ENCODE measurements around the gene KRTAP3-3. TPM values are rescaled to one million over a fixed set of nuclear protein-coding genes. Genes with fewer than 3 reads are reported as not detected.
"Not testable (repeated sequence)": the region's sequence is repeated elsewhere in the genome, so short reads cannot be mapped to it uniquely, and the experiment has no call there.

Gene KRTAP3-3
- total RNA-seq, 3 donors from 2014 or later: not detected

DNA sequence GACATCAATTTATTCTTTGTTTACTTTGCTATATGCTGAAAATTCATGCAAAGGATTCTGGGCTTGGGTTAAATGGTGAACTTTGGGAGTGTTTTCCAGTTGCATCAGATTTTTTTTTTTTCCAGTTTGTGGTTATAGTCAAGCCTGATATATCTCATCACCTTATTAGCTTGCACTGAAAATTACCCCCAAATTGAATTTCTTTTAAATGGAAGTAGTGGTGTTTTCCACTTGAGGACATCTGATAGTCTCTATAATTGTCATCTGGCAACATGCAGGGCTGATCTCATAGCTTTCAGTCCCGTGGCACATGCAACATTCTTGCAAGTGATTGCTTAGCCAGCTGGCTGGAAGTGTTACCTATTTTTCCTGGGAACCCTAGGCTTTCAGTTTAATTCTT is 19.6 kb upstream of the KRTAP3-3 start:
- H3K36me3 Mint-ChIP-seq (ENCODE audit: insufficient read depth): no peaks in the 10 kb centered on the region
- no peaks in the 10 kb centered on the region for H3K4me1 Mint-ChIP-seq (ENCODE audit: low read depth)
- H3K27me3 Mint-ChIP-seq (ENCODE audit: low read depth): peaks cover 4% of the 10 kb centered on the region
- no peak for ATAC-seq
- DNase-seq: no peak
- no peaks in the 10 kb centered on the region for H3K9me3 Mint-ChIP-seq
- no peak overlapping the region for H3K4me3 Mint-ChIP-seq

DNA sequence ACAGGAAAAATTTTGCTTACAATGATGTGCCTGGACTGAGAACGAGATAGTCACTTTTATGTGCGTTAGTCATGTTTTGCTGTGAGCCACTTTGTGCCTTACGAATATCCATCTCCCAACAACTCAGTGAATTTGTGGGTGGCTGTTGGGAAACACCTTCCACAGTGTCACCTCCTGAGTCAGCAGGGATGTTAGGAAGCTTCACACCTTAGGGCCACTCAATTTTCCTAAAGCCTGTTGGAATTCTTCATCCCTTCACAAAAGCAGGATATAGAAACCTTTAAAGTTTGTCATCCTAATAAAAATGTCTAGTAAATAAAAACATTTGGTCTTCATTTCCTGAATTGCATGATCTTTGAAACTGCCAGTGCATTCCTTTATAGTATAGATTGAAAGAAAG is 19.2 kb upstream of the KRTAP3-3 start:
- DNase-seq: no peak
- H3K4me1 Mint-ChIP-seq (ENCODE audit: low read depth): no peaks in the 10 kb centered on the region
- ATAC-seq: no peak
- peaks cover 4% of the 10 kb centered on the region for H3K27me3 Mint-ChIP-seq (ENCODE audit: low read depth)
- no peak overlapping the region for H3K4me3 Mint-ChIP-seq
- H3K9me3 Mint-ChIP-seq: no peaks in the 10 kb centered on the region
- H3K36me3 Mint-ChIP-seq (ENCODE audit: insufficient read depth): no peaks in the 10 kb centered on the region

DNA sequence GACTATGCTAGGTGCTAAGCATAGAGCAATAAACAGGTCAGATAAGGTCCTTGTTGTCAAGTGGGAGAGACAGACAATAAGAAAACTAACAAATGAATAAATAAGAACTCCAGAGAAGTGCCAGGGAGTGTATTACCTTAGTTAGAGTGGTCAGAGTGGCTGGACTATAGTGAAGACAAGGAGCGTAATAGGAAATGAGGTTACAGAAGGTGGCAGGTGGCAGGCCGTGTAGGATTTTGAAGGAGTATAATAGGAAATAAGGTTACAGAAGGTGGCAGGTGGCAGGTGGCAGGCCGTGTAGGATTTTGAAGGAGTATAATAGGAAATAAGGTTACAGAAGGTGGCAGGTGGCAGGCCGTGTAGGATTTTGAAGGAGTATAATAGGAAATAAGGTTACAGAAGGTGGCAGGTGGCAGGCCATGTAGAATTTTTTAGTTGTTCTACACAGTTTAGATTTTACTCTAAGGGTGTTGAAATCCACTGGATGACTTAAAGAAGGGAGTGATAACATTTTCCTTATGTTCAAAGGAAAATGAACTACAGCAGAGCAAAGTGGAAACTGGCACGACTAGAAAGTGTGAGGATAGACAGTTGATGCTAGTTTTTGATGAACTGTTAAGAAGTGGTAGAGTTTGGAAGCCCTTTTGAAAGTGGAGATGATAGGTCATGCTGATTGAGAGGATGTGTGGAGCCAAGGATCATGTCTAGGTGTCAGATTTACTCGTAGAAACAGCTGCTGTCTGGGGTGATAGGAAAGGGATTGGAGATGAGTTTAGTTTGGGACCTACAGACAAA is 18.6 kb upstream of the KRTAP3-3 start:
- Mint-ChIP-seq H3K4me3 (no peak overlapping the region), H3K4me1 (ENCODE audit: low read depth) (no peaks in the 10 kb centered on the region), H3K9me3 (no peaks in the 10 kb centered on the region), H3K27me3 (ENCODE audit: low read depth) (peaks cover 4% of the 10 kb centered on the region), H3K36me3 (ENCODE audit: insufficient read depth) (no peaks in the 10 kb centered on the region)
- no peak for DNase-seq
- ATAC-seq: no peak

DNA sequence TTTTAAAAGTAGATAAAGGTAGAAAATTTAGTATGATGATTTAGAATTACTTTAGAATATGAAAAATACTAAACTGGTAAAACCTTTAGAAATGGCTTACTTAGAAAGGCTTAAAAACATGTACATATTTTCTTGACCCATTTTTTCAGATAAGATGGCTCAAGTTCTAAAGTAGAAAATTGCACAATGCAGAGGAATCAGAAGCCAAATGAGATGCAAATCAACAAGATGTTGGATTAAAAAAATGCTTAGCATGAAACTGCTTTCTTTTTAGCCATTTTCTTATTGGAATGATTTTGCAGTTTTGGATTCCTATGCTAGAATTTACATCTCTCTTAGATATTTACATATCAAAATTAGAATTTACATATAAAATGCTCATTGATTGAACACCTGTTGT is 16.5 kb upstream of the KRTAP3-3 start:
- Mint-ChIP-seq H3K4me1 (ENCODE audit: low read depth) (no peaks in the 10 kb centered on the region), H3K9me3 (no peaks in the 10 kb centered on the region), H3K4me3 (no peak overlapping the region), H3K36me3 (ENCODE audit: insufficient read depth) (no peaks in the 10 kb centered on the region), H3K27me3 (ENCODE audit: low read depth) (peaks cover 6% of the 10 kb centered on the region)
- no peak for DNase-seq
- ATAC-seq: no peak

DNA sequence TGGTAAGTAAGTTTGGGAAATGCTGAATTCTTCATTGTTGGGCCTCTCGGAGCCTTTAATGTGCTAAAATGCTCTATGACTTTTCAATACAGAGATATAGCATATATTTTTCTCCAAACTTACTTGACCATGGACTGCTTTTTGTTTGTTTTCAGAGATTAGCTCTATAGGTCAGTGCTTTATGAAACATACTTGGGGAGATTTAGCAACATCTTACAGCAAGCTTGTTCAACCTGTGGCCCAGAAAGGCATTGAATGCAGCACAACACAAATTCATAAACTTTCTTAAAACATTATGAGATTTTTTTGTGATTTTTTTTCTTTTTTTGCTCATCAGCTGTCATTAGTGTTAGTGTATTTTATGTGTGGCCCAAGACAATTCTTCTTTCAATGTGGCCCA is 16.0 kb upstream of the KRTAP3-3 start:
- peaks cover 5% of the 10 kb centered on the region for H3K27me3 Mint-ChIP-seq (ENCODE audit: low read depth)
- no peaks in the 10 kb centered on the region for H3K4me1 Mint-ChIP-seq (ENCODE audit: low read depth)
- DNase-seq: no peak
- no peak overlapping the region for H3K4me3 Mint-ChIP-seq
- no peaks in the 10 kb centered on the region for H3K36me3 Mint-ChIP-seq (ENCODE audit: insufficient read depth)
- ATAC-seq: no peak
- H3K9me3 Mint-ChIP-seq: no peaks in the 10 kb centered on the region

DNA sequence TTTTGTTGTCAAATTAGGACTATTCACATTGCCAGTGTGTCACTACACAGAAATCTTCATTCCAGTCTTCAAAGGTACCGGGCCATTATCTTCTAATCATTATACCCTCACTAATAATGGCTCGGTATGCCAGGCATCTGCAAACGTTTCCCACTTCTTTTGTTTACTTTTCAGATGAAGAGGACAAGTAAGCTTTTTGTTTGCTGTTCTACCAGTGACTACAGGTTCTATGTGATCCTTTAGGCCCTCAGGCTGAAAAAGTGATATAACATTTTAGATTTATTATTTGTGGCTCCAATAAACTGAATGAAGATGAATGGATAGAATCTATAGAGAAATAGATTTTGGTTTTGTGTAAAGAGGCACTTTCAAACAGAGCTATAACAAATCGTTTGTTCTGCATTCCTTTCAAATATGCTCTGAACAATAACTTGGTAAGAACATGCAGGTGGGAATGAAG is 15.4 kb upstream of the KRTAP3-3 start:
- ATAC-seq: no peak
- Mint-ChIP-seq H3K4me3 (no peak overlapping the region), H3K36me3 (ENCODE audit: insufficient read depth) (no peaks in the 10 kb centered on the region), H3K9me3 (no peaks in the 10 kb centered on the region), H3K4me1 (ENCODE audit: low read depth) (no peaks in the 10 kb centered on the region), H3K27me3 (ENCODE audit: low read depth) (peaks cover 2% of the 10 kb centered on the region)
- no peak for DNase-seq

DNA sequence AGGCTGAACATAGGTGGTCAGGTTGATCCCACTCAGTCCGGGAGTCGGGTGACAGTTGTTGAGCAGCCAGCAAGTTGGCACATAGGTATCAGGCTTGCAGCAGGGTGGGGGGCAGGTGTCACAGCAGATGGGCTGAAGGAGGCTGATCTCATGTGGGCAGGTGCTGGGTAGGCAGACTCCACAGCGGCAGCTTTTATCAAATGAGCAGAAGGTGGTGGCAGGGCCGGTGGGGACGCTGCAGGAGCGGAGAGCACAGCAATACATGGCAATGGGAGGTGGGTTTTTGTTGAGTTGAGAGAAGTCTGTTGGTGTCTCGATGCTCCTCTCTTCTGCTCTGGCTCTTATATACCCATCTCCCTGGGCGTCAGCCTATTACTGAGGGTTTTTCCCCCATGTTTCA is 14.8 kb upstream of the KRTAP3-3 start, which contains the start of gene KRTAP3-1:
KRTAP3-1 (minus strand) TSS at position 318 of the 400 bp plus-strand sequence; CDS start at position 264, 54 bp downstream.
- Mint-ChIP-seq H3K9me3 (no peaks in the 10 kb centered on the region), H3K36me3 (ENCODE audit: insufficient read depth) (no peaks in the 10 kb centered on the region), H3K27me3 (ENCODE audit: low read depth) (peaks cover 4% of the 10 kb centered on the region), H3K4me3 (no peak within 1 kb of the TSS), H3K4me1 (ENCODE audit: low read depth) (no peaks in the 10 kb centered on the region)
- no peak for DNase-seq
- no peak for ATAC-seq

DNA sequence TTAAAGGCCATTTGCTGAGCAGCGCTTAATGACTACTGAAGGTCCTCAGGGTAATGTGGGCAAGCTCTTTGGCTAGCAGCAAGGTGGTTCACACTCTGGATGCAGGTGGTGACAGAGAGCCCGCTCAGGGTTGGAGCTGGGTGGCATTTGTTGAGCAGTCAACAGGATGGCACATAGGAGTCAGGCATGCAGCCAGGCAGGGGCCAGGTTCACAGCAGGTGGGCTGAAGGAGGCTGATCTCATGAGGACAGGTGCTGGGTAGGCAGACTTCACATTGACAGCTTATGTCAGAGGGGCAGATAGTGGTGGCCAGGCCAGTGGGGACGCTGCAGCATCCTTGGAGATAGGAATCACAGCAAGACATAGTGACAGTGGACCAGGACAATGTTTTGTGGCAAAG is 10.4 kb upstream of the KRTAP3-3 start:
- no peak for ATAC-seq
- Mint-ChIP-seq H3K4me1 (ENCODE audit: low read depth) (no peaks in the 10 kb centered on the region), H3K27me3 (ENCODE audit: low read depth) (peaks cover 7% of the 10 kb centered on the region), H3K4me3 (no peak overlapping the region), H3K9me3 (no peaks in the 10 kb centered on the region), H3K36me3 (ENCODE audit: insufficient read depth) (no peaks in the 10 kb centered on the region)
- DNase-seq: no peak

DNA sequence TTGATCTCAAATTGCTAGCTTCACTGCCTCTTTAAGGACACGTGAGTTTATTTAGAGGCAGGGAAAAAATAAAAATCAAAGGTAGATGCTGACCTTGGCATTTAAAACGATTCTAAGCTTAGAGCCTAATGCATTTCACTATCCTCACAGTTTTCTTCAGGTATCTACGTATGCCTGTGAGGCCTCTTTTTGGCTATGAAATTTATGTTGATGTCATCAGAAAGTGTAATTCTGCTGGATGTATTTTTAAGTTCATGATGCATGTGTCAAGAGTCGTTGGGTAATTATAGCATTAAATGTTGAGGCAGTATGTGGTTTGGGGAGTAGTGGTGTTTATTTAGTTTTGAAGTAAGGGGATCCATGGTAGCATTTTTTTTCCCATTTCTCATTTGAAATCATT is 10.0 kb upstream of the KRTAP3-3 start:
- no peak for DNase-seq
- H3K36me3 Mint-ChIP-seq (ENCODE audit: insufficient read depth): no peaks in the 10 kb centered on the region
- H3K27me3 Mint-ChIP-seq (ENCODE audit: low read depth): peaks cover 12% of the 10 kb centered on the region
- H3K4me1 Mint-ChIP-seq (ENCODE audit: low read depth): no peaks in the 10 kb centered on the region
- H3K9me3 Mint-ChIP-seq: no peaks in the 10 kb centered on the region
- ATAC-seq: no peak
- no peak overlapping the region for H3K4me3 Mint-ChIP-seq

DNA sequence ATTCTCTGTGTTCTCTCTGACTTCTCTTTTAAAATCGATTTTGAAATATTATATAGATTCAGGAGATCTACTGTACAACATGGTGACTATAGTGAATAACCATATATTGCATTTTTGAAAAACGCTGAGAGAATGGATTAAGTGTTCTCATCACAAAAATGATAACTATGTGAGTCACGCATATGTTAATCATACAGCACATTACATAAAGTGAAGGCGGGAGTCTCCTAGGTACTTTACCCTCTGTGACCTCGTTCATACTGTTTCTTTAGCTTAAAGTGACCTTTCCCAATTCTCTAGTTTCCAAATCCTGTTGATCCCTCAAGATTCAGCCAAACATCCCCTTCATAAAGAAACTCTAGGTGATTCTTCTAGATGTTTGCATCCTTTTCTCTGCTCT is 8.8 kb upstream of the KRTAP3-3 start:
- Mint-ChIP-seq H3K9me3 (no peaks in the 10 kb centered on the region), H3K27me3 (ENCODE audit: low read depth) (peaks cover 16% of the 10 kb centered on the region), H3K36me3 (ENCODE audit: insufficient read depth) (no peaks in the 10 kb centered on the region), H3K4me3 (no peak overlapping the region), H3K4me1 (ENCODE audit: low read depth) (no peaks in the 10 kb centered on the region)
- DNase-seq (no peak), ATAC-seq (no peak)

DNA sequence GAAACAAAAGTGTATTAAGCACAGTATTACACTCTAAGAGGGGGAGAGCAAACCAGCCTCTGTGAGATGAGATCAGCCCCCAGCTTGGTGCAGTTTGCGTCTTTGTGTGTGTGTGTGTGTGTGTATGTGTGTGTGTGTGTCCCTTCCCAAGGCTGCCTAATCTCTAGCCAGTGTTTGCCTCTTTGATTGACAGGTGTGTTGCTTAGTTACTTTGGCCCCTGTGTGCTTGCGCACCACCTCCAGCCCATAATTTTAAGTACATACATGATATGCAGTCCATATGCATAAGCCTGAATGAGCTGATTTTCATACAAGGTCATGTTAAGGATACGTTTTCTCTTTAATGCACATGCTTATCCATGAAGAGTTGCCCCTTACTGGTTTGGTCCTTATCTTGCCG is 7.8 kb upstream of the KRTAP3-3 start:
- DNase-seq (no peak), ATAC-seq (no peak)
- Mint-ChIP-seq H3K4me1 (ENCODE audit: low read depth) (no peaks in the 10 kb centered on the region), H3K36me3 (ENCODE audit: insufficient read depth) (no peaks in the 10 kb centered on the region), H3K4me3 (no peak overlapping the region), H3K27me3 (ENCODE audit: low read depth) (peaks cover 21% of the 10 kb centered on the region), H3K9me3 (no peaks in the 10 kb centered on the region)

DNA sequence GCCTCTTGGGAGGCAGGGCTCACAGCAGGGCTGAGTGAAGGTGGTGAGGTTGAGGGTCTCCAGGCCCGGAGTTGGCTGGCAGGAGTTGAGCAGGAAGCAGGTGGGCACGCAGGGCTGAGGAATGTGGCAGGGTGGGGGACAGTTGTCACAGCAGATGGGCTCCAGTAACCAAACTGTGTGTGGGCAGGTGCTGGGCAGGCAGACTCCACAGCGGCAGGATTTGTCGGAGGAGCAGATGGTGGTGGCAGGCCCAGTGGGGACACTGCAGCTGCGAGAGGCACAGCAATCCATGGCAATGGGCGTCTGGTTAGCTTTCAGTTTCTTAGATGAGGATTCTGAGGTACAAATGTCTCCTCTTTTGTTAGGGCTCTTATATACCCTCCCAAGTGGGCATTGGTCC is 5.6 kb upstream of the KRTAP3-3 start, which contains the start of gene KRTAP3-2:
KRTAP3-2 (minus strand) TSS at position 344 of the 400 bp plus-strand sequence; CDS start at position 291, 53 bp downstream.
- not testable (repeated sequence) for H3K4me3 Mint-ChIP-seq; H3K4me1 Mint-ChIP-seq (ENCODE audit: low read depth); DNase-seq; H3K9me3 Mint-ChIP-seq; H3K36me3 Mint-ChIP-seq (ENCODE audit: insufficient read depth); ATAC-seq
- peaks cover 29% of the 10 kb centered on the region for H3K27me3 Mint-ChIP-seq (ENCODE audit: low read depth)

DNA sequence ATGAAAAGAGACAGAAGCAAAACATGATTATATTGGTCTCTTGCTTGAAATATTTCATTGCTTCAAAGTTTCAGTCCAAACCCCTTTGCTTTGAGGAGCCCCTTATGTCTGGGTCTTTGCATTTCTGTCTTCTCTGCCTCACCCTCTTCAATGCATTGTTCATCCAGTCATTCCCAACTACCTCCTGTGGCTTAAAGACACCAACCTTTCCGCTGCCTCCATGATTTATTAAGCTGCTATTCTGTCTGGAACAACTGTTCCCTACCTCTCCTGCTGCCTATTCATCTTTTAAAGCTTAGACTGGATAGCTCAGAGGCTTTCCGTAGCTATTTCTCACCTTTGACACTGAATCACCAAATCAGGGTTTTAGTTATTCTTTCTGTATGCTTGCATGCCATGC is 3.4 kb upstream of the KRTAP3-3 start:
- H3K4me1 Mint-ChIP-seq (ENCODE audit: low read depth): no peaks in the 10 kb centered on the region
- H3K9me3 Mint-ChIP-seq: no peaks in the 10 kb centered on the region
- H3K27me3 Mint-ChIP-seq (ENCODE audit: low read depth): peaks cover 44% of the 10 kb centered on the region
- no peak for ATAC-seq
- H3K4me3 Mint-ChIP-seq: no peak overlapping the region
- H3K36me3 Mint-ChIP-seq (ENCODE audit: insufficient read depth): no peaks in the 10 kb centered on the region
- DNase-seq: no peak

DNA sequence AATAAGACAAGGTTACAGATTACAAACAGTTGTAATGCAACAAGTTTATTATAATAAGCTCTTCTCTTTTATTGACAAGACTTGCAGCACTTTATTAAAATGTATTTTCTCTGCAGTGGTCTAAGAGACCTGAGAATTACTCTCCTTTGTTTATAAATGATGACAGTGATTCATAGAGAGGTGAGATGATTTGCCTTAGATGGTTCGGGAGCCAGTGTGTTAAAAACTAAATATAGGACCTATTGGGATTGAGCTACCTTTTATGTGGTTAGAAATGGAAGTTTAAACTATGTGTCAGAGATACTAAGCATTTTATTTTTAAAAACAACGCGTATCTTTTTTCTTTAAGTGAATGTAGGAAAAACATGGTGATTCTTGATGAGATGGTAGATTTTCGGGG is 2.9 kb upstream of the KRTAP3-3 start:
- DNase-seq (no peak), ATAC-seq (no peak)
- H3K36me3 Mint-ChIP-seq (ENCODE audit: insufficient read depth): no peaks in the 10 kb centered on the region
- H3K27me3 Mint-ChIP-seq (ENCODE audit: low read depth): peaks cover 49% of the 10 kb centered on the region
- H3K9me3 Mint-ChIP-seq: no peaks in the 10 kb centered on the region
- no peaks in the 10 kb centered on the region for H3K4me1 Mint-ChIP-seq (ENCODE audit: low read depth)
- H3K4me3 Mint-ChIP-seq: no peak overlapping the region

DNA sequence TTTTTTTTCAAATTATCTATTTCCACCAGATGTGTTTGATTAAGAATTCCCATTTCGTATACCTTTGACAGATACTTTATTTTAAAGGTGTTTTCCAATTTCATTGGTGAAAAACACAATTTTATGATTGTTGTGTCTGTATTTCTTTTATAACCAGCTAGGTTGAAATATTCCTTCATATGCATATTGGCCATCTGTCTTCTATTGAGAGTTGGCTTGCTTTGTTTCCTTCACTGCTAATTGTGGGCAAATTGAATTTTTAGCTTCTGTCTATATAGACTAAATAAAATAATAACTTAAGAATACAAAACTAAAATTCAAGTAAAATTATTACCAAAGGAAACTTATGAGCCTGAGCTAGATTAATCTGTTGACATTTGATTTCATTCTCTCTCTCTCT is 1.2 kb upstream of the KRTAP3-3 start:
- DNase-seq (no peak), ATAC-seq (no peak)
- no peak overlapping the region for H3K4me3 Mint-ChIP-seq
- no peaks in the 10 kb centered on the region for H3K9me3 Mint-ChIP-seq
- H3K27me3 Mint-ChIP-seq (ENCODE audit: low read depth): peaks cover 52% of the 10 kb centered on the region
- H3K4me1 Mint-ChIP-seq (ENCODE audit: low read depth): no peaks in the 10 kb centered on the region
- H3K36me3 Mint-ChIP-seq (ENCODE audit: insufficient read depth): no peaks in the 10 kb centered on the region

Data from activated T-cell treated with anti-CD3 and anti-CD28 coated beads, Interleukin-2, amount 50 U/mL, for 4 hours (primary cell).